Glomerular endothelial cell (primary cell): Measurements from ENCODE around the gene LRBA. TPM values are rescaled to one million over a fixed set of nuclear protein-coding genes. Genes with fewer than 3 reads are reported as not detected.
"Not testable (repeated sequence)": the region's sequence is repeated elsewhere in the genome, so short reads cannot be mapped to it uniquely, and the experiment has no call there.

ENCODE experiments used
- DNase-seq: peaks from one replicate; pipeline ENCODE4 v3.0.0-alpha.2; 2011; ENCODE audit warnings: low read depth, low spot score; ENCODE audit errors: extremely low read depth
- total RNA-seq: library from RNA; depleted of rRNA; stranded (reverse); fragments of >200 nt; gene quantifications from 2 replicates; pipeline ENCODE4 v1.2.3, GENCODE V29; 2015

The LRBA gene
- total RNA-seq, 1 donor from 2014 or later = 23.7 TPM

DNA sequence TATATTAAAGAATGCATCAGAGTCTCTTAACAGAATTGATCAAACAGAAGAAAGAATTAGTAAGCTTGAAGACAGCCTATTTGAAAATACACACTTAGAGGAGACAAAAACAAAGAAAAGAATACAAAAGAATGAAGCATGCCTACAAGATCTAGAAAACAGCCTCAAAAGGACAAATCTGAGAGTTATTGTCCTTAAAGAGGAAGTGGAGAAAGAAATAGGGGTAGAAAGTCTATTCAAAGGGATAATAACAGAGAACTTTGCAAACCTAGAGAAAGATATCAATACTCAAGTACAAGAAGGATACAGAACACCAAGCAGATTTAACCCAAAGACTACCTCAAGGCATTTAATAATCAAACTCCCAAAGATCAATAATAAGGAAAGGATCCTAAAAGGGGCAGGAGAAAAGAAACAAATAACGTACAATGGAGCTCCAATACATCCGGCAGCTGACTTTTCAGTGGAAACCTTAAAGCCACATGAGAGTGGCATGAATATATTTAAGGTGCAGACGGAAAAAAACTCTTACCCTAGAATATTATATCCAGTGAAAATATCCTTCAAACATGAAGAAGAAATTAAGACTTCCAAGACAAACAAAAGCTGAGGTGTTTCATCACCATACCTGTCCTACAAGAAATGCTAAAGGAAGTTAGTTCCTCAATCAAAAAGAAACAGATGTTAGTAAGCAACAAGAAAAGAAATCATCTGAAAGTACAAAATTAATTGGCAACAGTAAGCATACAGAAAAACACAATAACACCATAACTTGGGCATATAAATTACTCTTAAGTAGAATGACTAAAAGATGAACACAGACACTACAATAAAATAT is 36.1 kb downstream of the LRBA start:
- DNase-seq = no peak

DNA sequence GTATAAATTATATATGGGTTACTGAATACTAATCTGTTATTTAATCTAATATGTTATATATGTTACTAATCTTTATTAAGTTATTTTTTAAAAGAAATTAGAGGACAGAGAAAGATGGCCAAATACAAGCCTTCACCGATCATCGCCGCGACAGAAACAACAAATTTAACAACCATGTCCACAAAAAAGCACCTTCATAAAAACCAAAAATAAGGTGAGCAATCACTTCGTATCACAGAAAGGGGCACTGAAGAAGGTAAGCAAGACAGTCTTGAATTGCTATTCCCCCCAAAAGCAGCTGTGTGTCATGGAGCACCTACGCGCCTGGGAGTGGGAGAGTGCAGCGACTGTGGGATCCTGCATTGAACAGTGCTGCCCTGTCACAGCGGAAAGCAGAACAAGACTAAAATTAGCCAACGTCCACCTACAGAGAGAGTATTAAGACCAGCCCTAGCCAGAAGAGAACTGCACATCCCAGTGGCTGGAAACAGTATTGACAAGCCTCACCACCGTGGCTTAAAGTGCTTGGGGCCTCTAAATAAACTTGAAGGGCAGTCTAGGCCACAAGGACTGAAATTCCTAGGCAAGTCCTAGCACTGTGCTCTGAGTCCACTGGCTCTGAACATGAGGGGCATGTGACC is 38.5 kb downstream of the LRBA start:
- DNase-seq = no peak

DNA sequence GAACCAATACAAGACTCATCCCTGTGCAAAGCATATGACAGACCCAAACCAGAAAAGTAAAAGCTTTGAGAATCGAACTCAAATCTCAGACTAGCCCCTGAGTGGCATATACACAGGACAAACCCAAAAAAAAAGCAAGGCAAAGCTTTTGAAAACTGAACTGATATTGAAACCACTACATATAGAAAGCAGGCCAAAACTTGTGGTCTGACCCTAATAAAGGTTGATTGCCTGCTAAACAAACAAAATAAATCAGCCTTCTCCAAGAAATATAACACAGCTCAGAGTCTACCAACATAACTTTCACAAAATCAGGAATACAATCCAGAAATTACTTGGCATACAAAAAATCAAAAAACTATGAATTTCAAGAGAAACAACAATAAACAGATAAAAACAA is 40.3 kb downstream of the LRBA start:
- no peak for DNase-seq

DNA sequence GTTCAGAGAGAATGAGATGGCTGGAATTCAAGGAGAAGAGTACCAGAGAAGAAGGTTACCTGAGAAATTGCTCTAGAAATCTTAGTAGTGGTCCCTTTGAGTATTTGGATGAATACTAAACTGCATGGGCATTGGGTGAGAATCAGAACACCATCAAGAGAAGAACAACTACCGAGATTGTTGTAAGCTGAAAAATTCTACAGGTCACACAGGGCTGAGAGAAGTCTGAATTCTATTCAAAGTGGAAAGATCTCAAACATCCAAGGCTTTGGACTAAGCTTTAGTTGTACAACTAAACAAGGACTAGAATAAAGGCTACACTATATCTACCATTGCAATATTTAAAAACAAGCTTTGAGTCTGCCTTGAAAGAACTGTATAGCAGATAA is 40.8 kb downstream of the LRBA start:
- no peak for DNase-seq

DNA sequence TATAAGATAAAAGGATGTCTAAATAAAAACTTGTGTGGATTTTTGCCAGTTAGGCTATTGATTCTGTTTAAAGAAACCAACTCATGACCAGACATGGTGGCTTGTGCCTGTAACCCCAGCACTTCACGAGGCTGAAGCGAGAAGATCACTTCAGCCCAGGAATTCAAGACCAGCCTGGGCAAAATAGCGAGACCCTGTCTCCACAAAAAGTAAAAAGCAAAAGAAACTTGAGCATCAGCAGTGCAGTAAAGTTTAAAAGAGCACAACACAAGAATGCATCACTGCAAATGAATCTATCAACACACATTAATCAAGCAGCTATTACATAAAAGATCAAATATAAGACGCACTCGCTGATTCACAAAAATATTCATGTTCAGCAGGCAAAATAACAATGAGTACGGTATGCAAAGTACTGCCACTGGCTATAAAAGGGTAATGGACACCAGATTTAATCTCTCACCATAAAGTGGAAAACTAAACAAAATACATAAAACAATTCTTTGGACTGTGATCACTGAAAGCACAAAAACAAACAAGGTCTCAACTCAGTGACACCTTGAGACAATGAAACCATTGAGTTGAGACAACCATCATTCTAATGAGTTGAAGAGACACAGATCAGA is 41.3 kb downstream of the LRBA start:
- no peak for DNase-seq

DNA sequence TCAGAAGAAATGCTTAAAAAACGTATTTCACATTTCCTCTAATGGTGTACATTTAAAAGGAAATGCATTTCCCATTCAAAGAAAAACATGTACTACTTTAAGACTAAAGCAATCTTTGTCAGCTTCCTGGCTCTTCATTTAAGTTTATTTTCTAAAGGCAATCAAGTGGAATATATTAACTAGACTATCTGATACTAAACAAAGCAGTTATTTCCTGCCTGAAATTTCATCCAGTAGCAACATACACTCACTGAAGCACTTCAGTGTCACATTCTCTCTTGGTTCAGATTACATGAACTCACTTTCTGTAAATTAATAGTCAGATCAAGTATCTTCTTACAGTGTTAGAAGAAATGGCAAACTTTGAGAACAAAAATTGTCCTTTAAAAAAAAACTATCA is 42.5 kb downstream of the LRBA start:
- no peak for DNase-seq

DNA sequence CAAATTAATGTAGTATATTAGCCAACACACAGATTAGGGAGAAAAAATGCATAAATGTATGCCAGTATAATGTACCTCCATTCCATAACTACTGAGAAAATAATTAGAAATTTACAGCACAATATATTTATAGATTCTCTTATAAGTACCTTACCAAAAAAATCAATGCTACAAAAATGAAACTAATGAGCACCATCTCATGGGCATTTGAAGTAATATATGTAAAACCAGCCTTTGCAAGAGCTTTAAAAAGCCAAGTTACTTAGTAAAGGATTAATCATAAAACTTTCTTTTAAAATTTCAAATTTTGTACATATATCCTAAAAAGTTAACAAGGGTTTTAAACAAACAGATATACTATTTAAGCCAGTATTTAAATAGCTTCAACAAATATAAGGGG is 43.2 kb downstream of the LRBA start:
- no peak for DNase-seq

DNA sequence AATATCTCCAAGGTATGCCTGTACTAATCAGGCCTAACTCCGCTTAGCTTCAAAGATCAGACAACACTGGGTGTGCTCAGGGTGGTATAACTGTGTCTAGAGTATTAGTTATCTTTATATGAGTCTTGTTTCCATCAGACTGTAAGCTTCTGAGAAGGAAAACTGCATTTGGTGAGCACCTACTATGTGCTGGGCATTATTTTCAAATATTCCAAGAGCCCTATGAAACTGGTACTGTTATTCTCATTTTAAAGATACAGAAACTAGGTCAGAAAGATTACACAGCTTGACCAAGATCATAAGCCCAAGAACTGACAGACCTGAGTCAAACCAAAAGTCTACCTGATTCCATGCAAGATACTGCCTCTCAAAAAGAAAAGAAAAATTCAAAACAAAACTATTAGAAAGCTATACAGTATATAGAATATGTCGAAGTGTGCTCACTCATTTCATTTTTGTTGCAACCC is 44.4 kb downstream of the LRBA start:
- DNase-seq = no peak

DNA sequence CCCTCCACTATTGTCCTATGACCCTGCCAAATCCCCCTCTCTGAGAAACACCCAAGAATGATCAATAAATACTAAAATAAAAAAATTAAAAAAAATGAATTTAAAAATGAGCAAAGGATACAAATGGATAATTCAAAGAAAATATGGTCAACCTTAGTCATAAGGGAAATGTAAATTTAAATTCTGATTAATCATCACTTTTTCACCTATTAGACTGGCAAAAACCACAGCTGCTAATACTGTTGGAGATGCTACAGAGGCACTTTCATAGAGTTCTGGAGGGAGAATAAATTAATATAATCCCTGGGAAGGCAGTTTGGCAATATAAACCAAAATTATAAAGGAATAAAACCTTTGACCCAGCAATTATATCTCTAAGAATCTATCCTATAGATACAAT is 50.3 kb downstream of the LRBA start:
- no peak for DNase-seq

DNA sequence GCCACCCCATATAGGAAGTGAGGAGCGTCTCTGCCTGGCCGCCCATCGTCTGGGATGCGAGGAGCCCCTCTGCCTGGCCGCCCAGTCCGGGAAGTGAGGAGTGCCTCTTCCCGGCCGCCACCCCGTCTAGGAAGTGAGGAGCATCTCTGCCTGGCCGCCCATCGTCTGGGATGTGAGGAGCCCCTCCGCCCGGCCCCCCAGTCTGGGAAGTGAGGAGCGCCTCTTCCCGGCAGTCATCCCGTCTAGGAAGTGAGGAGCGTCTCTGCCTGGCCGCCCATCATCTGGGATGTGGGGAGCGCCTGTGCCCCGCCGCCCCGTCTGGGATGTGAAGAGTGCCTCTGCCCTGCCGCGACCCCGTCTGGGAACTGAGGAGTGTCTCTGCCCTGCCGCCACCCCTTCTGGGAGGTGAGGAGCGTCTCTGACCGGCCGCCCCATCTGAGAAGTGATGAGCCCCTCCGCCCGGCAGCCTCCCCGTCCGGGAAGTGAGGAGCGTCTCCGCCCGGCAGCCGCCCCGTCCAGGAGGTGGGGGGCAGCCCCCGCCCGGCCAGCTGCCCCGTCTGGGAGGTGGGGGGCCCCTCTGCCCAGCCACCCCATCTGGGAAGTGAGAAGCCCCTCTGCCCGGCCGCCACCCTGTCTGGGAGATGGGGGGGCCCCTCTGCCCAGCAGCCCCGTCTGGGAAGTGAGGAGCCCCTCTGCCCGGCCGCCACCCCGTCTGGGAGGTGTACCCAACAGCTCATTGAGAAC is 51.3 kb downstream of the LRBA start:
- DNase-seq = not testable (repeated sequence)

DNA sequence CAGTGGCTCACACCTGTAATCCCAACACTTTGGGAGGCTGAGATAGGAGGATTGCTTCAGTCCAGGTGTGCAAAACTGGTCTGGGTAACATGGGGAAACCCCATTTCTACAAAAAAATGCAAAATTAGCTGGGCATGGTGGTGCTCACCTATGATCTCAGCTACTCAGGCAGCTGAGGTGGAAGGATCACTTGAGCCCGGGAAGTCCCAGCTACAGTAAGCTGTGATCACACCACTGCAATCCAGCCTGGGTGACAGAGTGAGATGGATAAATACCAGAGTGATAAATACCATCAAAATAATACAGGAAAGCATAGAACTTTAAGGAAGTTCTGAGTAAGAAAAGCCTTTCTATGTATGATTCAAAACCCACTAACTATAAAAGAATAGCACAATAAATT is 52.8 kb downstream of the LRBA start:
- no peak for DNase-seq

DNA sequence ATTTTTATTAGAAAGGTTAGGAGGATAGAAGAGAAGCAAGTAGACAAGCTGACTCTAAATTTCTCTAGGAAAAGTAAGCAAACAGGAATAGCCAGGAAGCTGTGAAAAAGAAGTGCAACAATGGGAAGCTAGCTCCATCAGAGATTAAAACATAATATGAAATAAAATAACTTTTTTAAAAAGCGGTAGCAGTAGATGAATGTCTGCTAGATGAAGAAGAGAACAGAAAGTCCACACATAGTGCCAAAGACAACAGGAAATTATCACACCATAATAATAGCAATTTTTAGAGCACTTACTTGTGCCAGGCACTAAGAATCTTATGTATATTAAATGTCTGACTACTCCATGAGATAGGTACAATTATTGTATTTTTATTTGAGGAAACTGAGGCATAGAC is 53.5 kb downstream of the LRBA start:
- no peak for DNase-seq

DNA sequence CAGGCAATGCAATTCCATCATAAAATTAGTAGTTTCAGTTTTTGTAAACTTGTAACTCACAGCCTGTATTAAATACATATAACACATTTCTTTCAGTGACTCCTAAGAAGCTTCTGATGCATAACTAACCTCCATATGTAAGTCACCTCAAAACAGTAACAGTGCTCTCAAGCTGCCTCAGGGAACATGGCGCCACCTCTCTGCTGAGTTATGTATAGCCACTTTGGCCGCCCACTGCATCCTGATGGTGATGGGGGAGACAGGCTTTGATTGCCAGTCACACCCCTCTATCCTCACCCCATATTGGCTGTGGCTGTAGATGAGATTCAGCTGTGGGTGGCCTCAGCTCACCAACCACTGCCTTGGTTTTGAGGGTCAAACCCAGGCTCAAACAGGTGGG is 54.3 kb downstream of the LRBA start:
- DNase-seq = no peak

DNA sequence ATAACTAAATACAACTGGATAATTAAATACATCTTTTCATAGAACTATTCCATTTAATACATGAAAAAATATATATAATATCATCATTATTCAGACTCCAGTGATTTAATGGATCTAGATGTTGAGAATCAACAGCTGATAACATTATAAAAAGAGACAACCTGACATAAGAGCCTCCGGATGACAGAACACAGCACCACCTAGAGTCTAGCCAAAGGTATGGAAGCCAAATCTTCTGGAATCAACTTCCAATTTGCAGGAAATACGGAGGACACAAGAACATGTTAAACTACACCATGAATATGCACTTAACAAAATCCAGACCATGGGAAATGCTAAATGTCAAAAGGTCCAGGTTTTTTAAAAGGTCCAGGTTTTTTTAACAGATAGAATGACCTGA is 55.0 kb downstream of the LRBA start:
- no peak for DNase-seq

DNA sequence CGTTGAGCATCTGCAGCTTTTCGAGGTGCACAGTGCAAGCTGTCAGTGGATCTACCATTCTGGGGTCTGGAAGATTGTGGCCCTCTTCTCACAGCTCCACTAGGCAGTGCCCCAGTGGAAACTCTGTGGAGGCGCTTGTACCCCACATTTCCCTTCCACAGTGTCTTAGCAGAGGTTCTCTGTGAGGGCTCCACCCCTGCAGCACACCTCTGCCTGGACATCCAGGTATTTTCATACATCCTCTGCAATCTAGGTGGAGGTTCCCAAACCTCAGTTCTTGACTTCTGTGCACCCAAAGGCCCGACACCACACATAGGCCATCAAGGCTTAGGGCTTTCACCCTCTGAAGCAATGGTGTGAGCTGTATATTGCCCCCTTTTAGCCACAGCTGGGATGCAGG is 57.1 kb downstream of the LRBA start:
- DNase-seq = not testable (repeated sequence)

DNA sequence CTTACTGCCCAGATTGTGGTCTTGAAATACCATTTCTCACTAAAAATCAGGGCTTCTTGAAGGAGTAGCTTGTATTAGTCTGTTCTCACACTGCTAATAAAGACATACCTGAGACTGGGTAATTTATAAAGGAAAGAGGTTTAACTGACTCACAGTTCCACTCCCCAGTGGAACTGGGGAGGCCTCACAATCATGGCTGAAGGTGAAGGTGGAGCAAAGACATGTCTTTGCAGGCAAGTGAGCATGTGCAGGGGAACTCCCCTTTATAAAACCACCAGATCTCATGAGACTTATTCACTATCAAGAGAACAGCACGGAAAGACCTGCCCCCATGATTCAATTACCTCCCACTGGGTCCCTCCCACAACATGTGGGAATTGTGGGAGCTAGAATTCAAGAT is 58.0 kb downstream of the LRBA start:
- not testable (repeated sequence) for DNase-seq

DNA sequence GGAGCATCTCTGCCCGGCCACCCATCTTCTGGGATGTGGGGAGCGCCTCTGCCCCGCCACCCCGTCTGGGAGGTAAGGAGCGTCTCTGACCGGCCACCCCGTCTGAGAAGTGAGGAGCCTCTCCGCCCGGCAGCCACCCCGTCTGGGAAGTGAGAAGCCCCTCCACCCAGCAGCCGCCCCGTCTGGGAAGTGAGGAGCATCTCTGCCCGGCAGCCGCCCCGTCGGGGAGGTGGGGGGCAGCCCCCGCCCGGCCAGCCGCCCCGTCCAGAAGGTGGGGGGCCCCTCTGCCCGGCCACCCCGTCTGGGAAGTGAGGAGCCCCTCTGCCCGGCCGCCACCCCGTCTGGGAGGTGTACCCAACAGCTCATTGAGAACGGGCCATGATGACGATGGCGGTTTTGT is 61.2 kb downstream of the LRBA start:
- DNase-seq = not testable (repeated sequence)

DNA sequence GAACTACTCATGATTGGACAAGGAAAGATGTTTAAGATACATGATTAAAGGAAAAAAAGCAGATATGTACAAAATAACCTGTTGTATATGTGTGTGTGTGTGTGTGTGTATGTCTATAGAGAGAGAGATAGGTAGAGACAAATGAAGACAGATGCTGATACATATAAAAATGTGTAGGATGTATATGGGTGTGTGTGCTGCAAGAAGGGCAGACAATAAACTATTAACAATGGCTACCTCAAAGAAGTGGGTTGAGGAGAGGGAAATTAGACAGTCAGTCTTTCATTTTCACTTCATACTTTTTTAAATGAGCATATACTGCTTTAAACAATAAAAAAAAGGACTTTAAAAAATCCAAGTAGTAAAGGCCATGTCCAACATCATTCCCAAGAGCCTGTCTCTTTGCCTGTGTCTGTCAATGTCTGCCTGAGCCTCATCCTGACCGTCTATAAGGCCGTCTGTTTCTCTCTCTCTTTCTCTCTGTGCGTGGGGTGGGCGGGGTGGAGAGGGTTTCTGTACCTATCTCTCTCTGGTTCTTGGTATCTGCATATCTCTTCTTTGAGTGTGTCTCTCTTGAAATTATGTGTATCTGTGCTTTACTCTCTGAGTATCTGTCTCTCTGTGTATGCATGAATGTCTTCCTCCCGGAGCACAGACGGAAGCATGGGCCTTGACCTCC is 62.8 kb downstream of the LRBA start:
- no peak for DNase-seq

DNA sequence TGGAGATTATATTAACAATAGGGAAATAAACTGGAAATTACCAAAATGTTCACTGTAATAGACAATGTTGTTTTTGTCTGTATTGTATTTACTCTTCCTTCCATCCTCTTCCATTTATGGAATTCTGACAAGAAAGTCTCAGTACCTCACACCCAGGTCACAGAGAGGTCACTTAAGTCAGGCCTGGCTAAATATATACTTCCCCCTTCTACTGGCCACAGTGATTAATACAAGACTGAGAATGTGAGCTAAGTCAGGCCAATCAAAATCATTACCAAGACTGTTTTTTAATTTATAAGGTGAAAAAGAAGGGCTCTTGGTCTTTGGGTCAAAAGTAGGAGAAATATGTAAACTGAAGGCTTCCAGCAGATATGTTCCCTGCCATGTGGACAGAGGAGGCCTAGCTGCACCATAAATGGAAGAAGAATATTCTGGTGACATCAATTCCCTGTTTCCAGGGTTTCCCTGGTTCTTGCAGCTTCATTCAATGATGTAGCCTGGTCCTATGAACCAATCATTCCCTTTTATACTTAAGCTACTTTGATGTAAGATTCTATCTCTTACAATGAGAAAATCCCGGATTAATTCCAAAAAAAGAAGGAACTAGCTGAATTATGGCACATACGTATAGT is 64.3 kb downstream of the LRBA start:
- DNase-seq = no peak

DNA sequence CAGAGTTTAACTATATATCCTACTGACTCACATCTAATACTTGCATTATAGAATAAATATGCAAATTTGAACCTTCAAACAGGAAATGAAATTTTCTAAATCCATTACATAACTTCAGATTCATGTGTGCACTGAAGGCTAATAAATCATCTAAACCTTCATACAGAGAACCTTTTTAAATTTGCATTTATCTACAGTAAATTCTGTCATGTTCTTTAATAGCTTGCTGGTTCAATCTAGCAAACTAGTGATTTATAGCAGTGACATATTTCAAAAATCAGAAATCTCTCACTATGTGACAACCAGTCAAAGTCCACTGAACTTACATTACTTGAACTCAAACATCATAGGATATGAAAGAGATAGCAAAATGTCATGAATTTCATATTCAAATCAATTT is 65.1 kb downstream of the LRBA start:
- no peak for DNase-seq
